Nephron progenitor cell (in vitro differentiated cells): Measurements from ENCODE around the gene TLE3.

Experiments
- DNase-seq: peaks from one replicate; pipeline ENCODE4 v3.0.0; 2021
- H3K27ac Mint-ChIP-seq: 2 replicates; pipeline ENCODE4 v1.8.0; 2021; ENCODE audit warnings: mild to moderate bottlenecking, moderate library complexity, mixed read lengths
- H3K27me3 Mint-ChIP-seq: 2 replicates; pipeline ENCODE4 v1.8.0; 2021; ENCODE audit warnings: mild to moderate bottlenecking, low read depth, mixed read lengths; ENCODE audit not compliant: poor library complexity
- H3K36me3 Mint-ChIP-seq: 2 replicates; pipeline ENCODE4 v1.8.0; 2021; ENCODE audit warnings: low read depth, mixed read lengths
- H3K4me1 Mint-ChIP-seq: 2 replicates; pipeline ENCODE4 v1.8.0; 2021; ENCODE audit warnings: mixed read lengths
- H3K4me3 Mint-ChIP-seq: 2 replicates; pipeline ENCODE4 v1.8.0; 2021; ENCODE audit warnings: mild to moderate bottlenecking, moderate library complexity, mixed read lengths
- H3K9me3 Mint-ChIP-seq: 2 replicates; pipeline ENCODE4 v1.8.0; 2021; ENCODE audit warnings: mild to moderate bottlenecking, moderate library complexity, mixed read lengths
- TF ChIP-seq, protein P1 (sequence below): fragments of 200-600 bp; sonication (generic); IDR thresholded peaks from 2 replicates; pipeline ENCODE4 v1.5.0; 2021; ENCODE audit warnings: antibody characterized with exemption

TLE3 gene

GRCh38 chr15:70142322-70143191, 44.8 kb upstream of the TLE3 start:
- Mint-ChIP-seq H3K4me1 (peaks cover 87% of the 10 kb centered on the region), H3K27me3 (peaks cover 28% of the 10 kb centered on the region), H3K4me3 (peak overlapping the region; percentile 69), H3K9me3 (no peaks in the 10 kb centered on the region), H3K27ac (peak overlapping the region; percentile 81), H3K36me3 (no peaks in the 10 kb centered on the region)
- no peak for DNase-seq
- TF ChIP-seq, protein P1, sequence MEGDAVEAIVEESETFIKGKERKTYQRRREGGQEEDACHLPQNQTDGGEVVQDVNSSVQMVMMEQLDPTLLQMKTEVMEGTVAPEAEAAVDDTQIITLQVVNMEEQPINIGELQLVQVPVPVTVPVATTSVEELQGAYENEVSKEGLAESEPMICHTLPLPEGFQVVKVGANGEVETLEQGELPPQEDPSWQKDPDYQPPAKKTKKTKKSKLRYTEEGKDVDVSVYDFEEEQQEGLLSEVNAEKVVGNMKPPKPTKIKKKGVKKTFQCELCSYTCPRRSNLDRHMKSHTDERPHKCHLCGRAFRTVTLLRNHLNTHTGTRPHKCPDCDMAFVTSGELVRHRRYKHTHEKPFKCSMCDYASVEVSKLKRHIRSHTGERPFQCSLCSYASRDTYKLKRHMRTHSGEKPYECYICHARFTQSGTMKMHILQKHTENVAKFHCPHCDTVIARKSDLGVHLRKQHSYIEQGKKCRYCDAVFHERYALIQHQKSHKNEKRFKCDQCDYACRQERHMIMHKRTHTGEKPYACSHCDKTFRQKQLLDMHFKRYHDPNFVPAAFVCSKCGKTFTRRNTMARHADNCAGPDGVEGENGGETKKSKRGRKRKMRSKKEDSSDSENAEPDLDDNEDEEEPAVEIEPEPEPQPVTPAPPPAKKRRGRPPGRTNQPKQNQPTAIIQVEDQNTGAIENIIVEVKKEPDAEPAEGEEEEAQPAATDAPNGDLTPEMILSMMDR: no peak

DNA sequence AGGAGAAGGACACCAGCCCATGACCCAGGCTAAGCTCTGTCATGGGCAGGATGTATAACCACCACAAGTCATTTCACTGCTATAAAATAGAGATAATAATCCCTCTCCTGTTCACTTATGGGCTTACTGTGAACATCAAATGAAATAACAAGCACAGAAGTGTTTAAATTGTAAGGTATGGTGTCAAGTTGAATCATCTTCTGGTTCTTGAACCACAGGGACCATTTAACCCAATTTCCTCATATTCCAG, 44.3 kb upstream of the TLE3 start:
- DNase-seq: no peak
- Mint-ChIP-seq H3K4me3 (no peak overlapping the region), H3K4me1 (peaks cover 84% of the 10 kb centered on the region), H3K36me3 (no peaks in the 10 kb centered on the region), H3K9me3 (no peaks in the 10 kb centered on the region), H3K27ac (no peak overlapping the region), H3K27me3 (peaks cover 25% of the 10 kb centered on the region)
- TF ChIP-seq, protein P1: no peak

GRCh38 chr15:70141376-70142071, 43.8 kb upstream of the TLE3 start:
- no peak overlapping the region for H3K4me3 Mint-ChIP-seq
- H3K27ac Mint-ChIP-seq: no peak overlapping the region
- DNase-seq: no peak
- H3K9me3 Mint-ChIP-seq: no peaks in the 10 kb centered on the region
- H3K27me3 Mint-ChIP-seq: peaks cover 25% of the 10 kb centered on the region
- no peaks in the 10 kb centered on the region for H3K36me3 Mint-ChIP-seq
- H3K4me1 Mint-ChIP-seq: peaks cover 89% of the 10 kb centered on the region
- TF ChIP-seq, protein P1: no peak

GRCh38 chr15:70140543-70141375, 43.0 kb upstream of the TLE3 start:
- Mint-ChIP-seq H3K36me3 (no peaks in the 10 kb centered on the region), H3K4me3 (no peak overlapping the region), H3K4me1 (peaks cover 90% of the 10 kb centered on the region), H3K9me3 (no peaks in the 10 kb centered on the region), H3K27me3 (peaks cover 25% of the 10 kb centered on the region), H3K27ac (peak overlapping the region; percentile 67)
- TF ChIP-seq, protein P1: no peak
- DNase-seq: no peak

DNA sequence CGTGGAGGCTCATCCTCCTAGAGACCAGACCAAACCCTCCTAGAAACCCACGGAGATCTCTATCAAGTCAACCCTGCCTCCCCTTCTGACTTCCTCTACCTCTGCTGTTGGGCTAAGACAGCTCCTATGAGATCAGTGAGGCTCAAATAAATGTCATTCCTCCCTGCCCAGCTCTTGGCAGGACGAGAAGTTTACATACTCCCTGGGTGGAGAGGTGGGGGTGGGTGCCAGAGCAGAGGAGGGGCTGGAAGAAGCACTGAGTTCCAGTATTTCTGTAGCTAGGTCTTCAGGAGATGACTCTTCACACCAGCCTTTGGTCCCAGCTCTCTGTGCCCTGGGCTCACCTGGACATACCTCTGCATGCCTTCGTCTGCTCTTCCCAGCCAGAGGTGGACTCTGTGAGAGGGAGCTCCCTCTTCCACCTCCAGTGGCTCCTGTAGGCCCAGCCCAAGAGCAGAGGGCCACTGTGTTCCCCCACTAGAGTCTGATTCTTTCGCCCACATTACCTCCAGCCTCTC, 42.4 kb upstream of the TLE3 start:
- peaks cover 27% of the 10 kb centered on the region for H3K27me3 Mint-ChIP-seq
- no peaks in the 10 kb centered on the region for H3K36me3 Mint-ChIP-seq
- no peak overlapping the region for H3K27ac Mint-ChIP-seq

More for the DNA sequence above, 42.4 kb upstream of the TLE3 start:
- no peak for DNase-seq
- TF ChIP-seq, protein P1: no peak
- Mint-ChIP-seq H3K9me3 (no peaks in the 10 kb centered on the region), H3K4me1 (peaks cover 84% of the 10 kb centered on the region), H3K4me3 (no peak overlapping the region)
